Fibroblast of villous mesenchyme (primary cell): Measurements from ENCODE around the gene TOM1. TPM values are rescaled to one million over a fixed set of nuclear protein-coding genes. Genes with fewer than 3 reads are reported as not detected.

Source experiments
- DNase-seq: peaks from one replicate; pipeline ENCODE4 v3.0.0-alpha.2; 2010; ENCODE audit warnings: low read depth
- H3K4me3 ChIP-seq: 2 replicates; pipeline ENCODE4 v1.5.1; 2011; ENCODE audit warnings: low read depth, mild to moderate bottlenecking, low read length
- total RNA-seq: library from RNA; depleted of rRNA; stranded (reverse); fragments of >200 nt; gene quantifications from 2 replicates; pipeline ENCODE4 v1.2.3, GENCODE V29; 2012
- TF ChIP-seq, protein P1 (sequence below): IDR thresholded peaks from 2 replicates; pipeline ENCODE4 v1.5.1; 2012; ENCODE audit warnings: low read depth, mild to moderate bottlenecking, low read length; ENCODE audit not compliant: insufficient read depth

Gene TOM1
- total RNA-seq, 1 donor = 53.1 TPM

GRCh38 chr22:35312198-35313059 lies 12.7 kb downstream of the TOM1 start:
- no peak overlapping the region for H3K4me3 ChIP-seq
- TF ChIP-seq, protein P1, sequence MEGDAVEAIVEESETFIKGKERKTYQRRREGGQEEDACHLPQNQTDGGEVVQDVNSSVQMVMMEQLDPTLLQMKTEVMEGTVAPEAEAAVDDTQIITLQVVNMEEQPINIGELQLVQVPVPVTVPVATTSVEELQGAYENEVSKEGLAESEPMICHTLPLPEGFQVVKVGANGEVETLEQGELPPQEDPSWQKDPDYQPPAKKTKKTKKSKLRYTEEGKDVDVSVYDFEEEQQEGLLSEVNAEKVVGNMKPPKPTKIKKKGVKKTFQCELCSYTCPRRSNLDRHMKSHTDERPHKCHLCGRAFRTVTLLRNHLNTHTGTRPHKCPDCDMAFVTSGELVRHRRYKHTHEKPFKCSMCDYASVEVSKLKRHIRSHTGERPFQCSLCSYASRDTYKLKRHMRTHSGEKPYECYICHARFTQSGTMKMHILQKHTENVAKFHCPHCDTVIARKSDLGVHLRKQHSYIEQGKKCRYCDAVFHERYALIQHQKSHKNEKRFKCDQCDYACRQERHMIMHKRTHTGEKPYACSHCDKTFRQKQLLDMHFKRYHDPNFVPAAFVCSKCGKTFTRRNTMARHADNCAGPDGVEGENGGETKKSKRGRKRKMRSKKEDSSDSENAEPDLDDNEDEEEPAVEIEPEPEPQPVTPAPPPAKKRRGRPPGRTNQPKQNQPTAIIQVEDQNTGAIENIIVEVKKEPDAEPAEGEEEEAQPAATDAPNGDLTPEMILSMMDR = no peak
- DNase-seq = no peak

GRCh38 chr22:35313311-35314121 lies 13.8 kb downstream of the TOM1 start:
- no peak overlapping the region for H3K4me3 ChIP-seq
- TF ChIP-seq, protein P1 = no peak
- DNase-seq = peak; percentile 82

- H3K4me3 ChIP-seq = no peak overlapping the region
- TF ChIP-seq, protein P1 = no peak
- no peak for DNase-seq
Measured at GRCh38 chr22:35314161-35314942, 14.7 kb downstream of the TOM1 start.

GRCh38 chr22:35315141-35315854 lies 15.6 kb downstream of the TOM1 start:
- DNase-seq = no peak
- no peak overlapping the region for H3K4me3 ChIP-seq
- TF ChIP-seq, protein P1 = no peak

DNA sequence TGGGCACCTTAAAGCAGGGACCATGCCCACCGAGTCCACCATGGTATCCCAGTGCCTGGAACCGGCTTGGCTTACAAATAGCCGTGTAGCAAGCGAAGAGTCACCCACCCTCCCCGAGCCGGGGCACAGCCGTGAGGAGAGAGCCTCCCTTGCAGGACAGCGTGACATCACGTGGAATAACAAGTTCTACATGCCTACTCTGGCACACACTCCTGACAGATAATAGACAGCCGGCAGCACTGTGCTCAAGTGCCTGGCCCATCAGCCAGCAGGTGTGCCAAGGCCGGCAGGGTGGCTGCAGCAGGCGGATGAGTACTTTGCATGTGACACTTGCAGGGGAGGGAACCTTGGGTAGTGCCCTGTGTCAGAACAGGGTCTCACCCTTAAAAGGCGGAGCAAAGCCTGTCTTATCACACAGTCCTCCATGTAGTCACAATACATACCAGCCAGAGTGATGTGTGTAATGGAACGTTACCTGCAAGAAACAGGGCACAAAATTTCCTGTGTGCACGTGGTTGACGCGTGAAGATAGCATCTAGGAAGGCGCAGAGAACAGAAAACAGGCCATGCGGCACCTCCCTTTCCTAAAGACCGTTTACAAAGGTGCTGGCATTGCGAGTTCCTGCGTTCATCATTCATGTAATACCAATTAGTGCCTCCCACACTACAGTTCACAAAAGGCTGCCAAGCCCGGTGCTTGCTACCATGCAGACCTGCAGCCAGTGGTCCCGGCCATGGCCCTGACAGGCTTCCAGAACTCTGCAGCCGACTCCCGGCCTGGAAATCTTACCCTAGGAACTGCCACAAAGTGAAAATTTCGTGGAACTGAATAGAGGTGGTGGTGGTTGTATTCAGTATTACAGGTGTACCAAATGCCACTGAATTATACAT lies 16.4 kb downstream of the TOM1 start:
- TF ChIP-seq, protein P1 = no peak
- DNase-seq = no peak
- H3K4me3 ChIP-seq = no peak overlapping the region
